Measurements from ENCODE around the gene CCNT2.
"Not testable (repeated sequence)": the region's sequence is repeated elsewhere in the genome, so short reads cannot be mapped to it uniquely, and the experiment has no call there.

The CCNT2 gene

DNA sequence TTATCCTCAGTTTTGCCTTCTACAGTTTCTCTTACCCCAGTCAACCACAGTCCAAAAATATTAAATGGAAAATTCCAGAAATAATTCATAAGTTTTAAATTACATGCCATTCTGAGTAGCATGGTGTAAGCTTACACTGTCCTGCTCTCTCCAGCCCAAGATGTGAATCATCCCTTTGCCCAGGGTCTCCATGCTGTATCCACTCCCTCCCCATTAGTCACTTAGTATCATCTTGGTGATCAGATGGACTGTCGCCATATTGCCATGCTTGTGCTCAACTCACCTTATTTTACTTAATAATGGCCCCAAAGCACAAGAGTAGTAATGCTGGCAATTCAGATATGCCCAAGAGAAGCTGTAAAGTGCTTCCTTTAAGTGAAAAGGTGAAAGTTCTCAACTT, 18.5 kb upstream of the CCNT2 start:
- no peak overlapping the region for H3K4me3 ChIP-seq (ENCODE audit: low read depth, low read length)
- TF ChIP-seq MYC (IDR thresholded peaks at IDR 0.05; ENCODE audit: low read depth, low read length) (no peak), POLR2A (IDR thresholded peaks at IDR 0.05; ENCODE audit: extremely low read depth, insufficient read length) (no peak)
- TF ChIP-seq, protein P1, sequence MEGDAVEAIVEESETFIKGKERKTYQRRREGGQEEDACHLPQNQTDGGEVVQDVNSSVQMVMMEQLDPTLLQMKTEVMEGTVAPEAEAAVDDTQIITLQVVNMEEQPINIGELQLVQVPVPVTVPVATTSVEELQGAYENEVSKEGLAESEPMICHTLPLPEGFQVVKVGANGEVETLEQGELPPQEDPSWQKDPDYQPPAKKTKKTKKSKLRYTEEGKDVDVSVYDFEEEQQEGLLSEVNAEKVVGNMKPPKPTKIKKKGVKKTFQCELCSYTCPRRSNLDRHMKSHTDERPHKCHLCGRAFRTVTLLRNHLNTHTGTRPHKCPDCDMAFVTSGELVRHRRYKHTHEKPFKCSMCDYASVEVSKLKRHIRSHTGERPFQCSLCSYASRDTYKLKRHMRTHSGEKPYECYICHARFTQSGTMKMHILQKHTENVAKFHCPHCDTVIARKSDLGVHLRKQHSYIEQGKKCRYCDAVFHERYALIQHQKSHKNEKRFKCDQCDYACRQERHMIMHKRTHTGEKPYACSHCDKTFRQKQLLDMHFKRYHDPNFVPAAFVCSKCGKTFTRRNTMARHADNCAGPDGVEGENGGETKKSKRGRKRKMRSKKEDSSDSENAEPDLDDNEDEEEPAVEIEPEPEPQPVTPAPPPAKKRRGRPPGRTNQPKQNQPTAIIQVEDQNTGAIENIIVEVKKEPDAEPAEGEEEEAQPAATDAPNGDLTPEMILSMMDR (IDR thresholded peaks at IDR 0.05; ENCODE audit: low read depth, low read length) = no peak
- TF ChIP-seq, protein P2, sequence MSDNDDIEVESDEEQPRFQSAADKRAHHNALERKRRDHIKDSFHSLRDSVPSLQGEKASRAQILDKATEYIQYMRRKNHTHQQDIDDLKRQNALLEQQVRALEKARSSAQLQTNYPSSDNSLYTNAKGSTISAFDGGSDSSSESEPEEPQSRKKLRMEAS (IDR thresholded peaks at IDR 0.05; ENCODE audit: low read depth, low read length) = no peak
- no peak for DNase-seq (ENCODE audit: low read depth)

DNA sequence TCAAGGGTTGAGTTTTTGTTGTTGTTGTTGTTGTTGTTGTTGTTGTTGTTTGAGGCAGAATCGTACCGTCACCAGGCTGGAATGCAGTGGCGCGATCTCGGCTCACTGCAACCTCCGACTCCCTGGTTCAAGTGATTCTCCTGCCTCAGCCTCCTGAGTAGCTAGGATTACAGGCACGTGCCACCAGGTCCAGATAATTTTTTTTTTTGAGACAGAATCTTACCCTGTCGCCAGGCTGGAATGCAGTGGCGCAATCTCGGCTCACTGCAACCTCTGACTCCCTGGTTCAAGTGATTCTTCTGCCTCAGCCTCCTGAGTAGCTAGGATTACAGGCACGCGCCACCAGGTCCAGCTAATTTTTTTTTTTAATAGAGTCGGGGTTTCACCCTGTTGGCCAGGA, 14.9 kb upstream of the CCNT2 start:
- H3K4me3 ChIP-seq (ENCODE audit: low read depth, low read length); DNase-seq (ENCODE audit: low read depth): not testable (repeated sequence)

DNA sequence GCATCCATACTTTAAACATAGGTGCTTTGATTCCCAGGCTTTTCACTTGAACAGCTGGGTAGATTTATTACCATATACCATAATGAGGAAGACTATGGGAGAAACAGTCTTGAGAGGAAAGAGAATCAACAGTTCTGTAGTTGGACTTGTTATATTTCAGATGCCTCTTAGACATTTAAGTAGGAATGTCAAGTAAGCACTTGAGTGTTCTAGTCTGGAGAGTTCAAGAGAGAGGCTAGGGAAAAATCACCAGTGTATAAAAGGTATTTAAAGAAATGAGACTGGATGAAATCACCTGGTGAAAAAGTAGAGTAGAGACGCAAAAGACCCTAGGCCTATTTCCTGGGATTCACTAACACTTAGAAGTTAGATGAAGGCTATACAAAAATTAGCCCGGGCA, 13.5 kb upstream of the CCNT2 start:
- no peak for DNase-seq (ENCODE audit: low read depth)
- no peak overlapping the region for H3K4me3 ChIP-seq (ENCODE audit: low read depth, low read length)

DNA sequence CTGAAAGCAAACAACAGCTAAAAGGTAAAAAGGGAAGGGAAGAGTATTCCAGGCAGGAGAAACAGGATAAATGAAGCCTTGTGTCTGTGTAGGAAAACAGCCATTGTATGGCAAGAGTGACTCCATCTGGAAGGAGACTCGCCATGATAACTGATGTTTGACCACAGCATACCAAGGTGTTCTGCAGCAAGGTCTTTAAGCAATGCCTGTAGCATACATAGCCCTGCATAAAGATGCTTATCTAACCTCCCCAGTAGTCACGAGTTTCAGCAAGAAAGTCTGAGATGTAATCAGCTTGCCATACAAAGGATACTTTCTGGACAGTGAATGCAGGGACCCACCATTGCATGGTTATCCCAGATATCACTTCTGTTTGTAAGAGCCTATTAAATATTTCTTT, 11.9 kb upstream of the CCNT2 start:
- no peak for DNase-seq (ENCODE audit: low read depth)
- TF ChIP-seq MYC (IDR thresholded peaks at IDR 0.05; ENCODE audit: low read depth, low read length) = no peak
- TF ChIP-seq, protein P1 (IDR thresholded peaks at IDR 0.05; ENCODE audit: low read depth, low read length) = no peak
- TF ChIP-seq POLR2A (IDR thresholded peaks at IDR 0.05; ENCODE audit: extremely low read depth, insufficient read length) = no peak
- TF ChIP-seq, protein P2 (IDR thresholded peaks at IDR 0.05; ENCODE audit: low read depth, low read length) = no peak

More for the DNA sequence above, 13.5 kb upstream of the CCNT2 start:
- TF ChIP-seq POLR2A (IDR thresholded peaks at IDR 0.05; ENCODE audit: extremely low read depth, insufficient read length) = no peak

DNA sequence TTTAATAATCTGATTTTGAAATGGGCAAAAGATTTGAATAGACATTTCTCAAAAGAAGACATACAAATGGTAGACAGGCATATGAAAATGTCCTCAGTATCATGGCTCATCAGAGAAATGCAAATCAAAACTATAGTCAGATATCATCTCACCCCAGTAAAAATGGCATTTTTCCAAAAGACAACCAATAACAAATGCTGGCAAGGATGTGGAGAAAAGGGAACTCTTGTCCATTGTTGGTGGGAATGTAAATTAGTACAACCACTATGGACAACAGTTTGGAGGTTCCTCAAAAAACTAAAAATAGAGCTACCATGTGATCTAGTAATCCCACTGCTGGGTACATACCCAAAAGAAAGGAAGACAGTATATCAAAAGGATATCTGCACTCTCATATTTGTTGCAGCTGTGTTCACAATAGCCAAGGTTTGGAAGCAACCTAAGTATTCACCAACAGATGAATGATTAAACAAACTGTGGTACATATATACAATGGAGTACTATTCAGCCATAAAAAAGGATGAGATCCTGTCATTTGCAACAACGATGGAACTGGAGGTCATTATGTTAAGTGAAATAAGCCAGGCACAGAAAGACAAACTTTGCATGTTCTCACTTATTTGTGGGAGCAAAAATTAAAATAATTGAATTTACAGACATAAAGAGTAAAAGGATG, 11.0 kb upstream of the CCNT2 start:
- not testable (repeated sequence) for DNase-seq (ENCODE audit: low read depth); H3K4me3 ChIP-seq (ENCODE audit: low read depth, low read length)

More for the DNA sequence above, 11.9 kb upstream of the CCNT2 start:
- no peak overlapping the region for H3K4me3 ChIP-seq (ENCODE audit: low read depth, low read length)

DNA sequence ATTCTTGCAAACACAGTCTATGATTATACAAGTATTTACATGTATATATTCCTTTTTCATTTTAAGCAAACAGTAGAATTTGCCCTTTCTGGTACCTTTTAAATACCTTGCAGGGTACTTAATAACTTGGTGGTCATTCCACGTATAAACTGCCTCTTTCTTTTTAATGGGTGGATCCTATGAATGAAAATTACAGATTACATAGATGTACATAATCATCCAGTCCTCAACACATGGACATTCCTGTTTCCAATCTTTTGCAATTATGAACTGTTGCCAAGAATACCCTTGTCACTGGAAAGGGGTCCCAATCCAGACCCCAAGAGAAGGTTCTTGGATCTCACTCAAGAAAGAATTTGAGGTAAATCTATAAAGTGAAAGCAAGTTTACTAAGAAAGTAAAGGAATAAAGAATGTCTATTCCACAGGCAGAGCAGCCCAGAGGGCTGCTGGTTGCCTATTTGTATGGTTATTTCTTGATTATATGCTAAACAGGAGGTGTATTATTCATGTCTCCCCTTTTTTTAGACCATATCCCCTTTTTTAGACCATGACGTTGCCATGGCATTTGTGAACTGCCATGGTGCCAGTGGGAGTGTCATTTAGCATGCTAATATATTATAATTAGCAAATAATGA, 7.7 kb upstream of the CCNT2 start:
- TF ChIP-seq MYC (IDR thresholded peaks at IDR 0.05; ENCODE audit: low read depth, low read length) (no peak), POLR2A (IDR thresholded peaks at IDR 0.05; ENCODE audit: extremely low read depth, insufficient read length) (no peak)
- TF ChIP-seq, protein P1 (IDR thresholded peaks at IDR 0.05; ENCODE audit: low read depth, low read length) = no peak
- TF ChIP-seq, protein P2 (IDR thresholded peaks at IDR 0.05; ENCODE audit: low read depth, low read length) = no peak
- H3K4me3 ChIP-seq (ENCODE audit: low read depth, low read length) = no peak overlapping the region

DNA sequence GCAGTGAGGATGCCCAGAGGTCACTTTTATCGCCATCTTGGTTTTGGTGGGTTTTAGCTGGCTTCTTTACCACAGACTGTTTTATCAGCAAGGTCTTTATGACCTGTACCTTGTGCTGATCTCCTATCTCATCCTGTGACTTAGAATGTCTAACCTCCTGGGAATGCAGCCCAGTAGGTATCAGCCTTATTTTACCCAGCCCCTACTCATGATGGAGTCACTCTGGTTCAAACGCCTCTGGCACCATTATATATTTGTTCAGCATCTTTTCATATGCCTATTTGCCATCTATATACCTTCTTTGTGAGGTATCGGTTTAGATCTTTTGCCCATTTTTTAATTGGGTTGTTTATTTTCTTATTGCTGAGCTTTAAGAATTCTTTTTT, 7.2 kb upstream of the CCNT2 start:
- TF ChIP-seq POLR2A (IDR thresholded peaks at IDR 0.05; ENCODE audit: extremely low read depth, insufficient read length) (no peak), MYC (IDR thresholded peaks at IDR 0.05; ENCODE audit: low read depth, low read length) (no peak)
- TF ChIP-seq, protein P1 (IDR thresholded peaks at IDR 0.05; ENCODE audit: low read depth, low read length) = no peak
- TF ChIP-seq, protein P2 (IDR thresholded peaks at IDR 0.05; ENCODE audit: low read depth, low read length) = no peak
- DNase-seq (ENCODE audit: low read depth) = no peak
- no peak overlapping the region for H3K4me3 ChIP-seq (ENCODE audit: low read depth, low read length)

More for the DNA sequence above, 7.7 kb upstream of the CCNT2 start:
- DNase-seq (ENCODE audit: low read depth) = no peak
